MM.1S (cell line): Measurements from ENCODE around the gene MEX3D.

Source experiments
- DNase-seq: peaks from one replicate; pipeline ENCODE4 v3.0.0-alpha.2; 2015
- H2AFZ ChIP-seq: fragments of 300-600 bp; sonication (generic); 2 replicates; pipeline ENCODE4 v1.6.0; 2016; ENCODE audit warnings: antibody characterized with exemption, low read length
- H3F3A ChIP-seq: fragments of 300-600 bp; sonication (generic); 2 replicates; pipeline ENCODE4 v1.6.1; 2016; ENCODE audit warnings: mild to moderate bottlenecking, antibody characterized with exemption, low read length, moderate library complexity, mixed read lengths; ENCODE audit not compliant: insufficient read depth
- H3K27ac ChIP-seq: fragments of 300-600 bp; sonication (generic); 2 replicates; pipeline ENCODE4 v1.5.1; 2016; ENCODE audit warnings: mild to moderate bottlenecking, low read length
- H3K27me3 ChIP-seq: fragments of 300-600 bp; sonication (generic); replicated peaks from 2 replicates; pipeline ENCODE4 v1.6.0; 2016; ENCODE audit warnings: low read length; ENCODE audit not compliant: insufficient read depth
- H3K36me3 ChIP-seq: fragments of 300-600 bp; sonication (generic); replicated peaks from 2 replicates; pipeline ENCODE4 v1.6.1; 2016; ENCODE audit warnings: mild to moderate bottlenecking, low read length, mixed read lengths; ENCODE audit not compliant: insufficient read depth
- H3K4me1 ChIP-seq: fragments of 300-600 bp; sonication (generic); 2 replicates; pipeline ENCODE4 v1.6.1; 2016; ENCODE audit warnings: low read length, mixed read lengths
- H3K4me2 ChIP-seq: fragments of 300-600 bp; sonication (generic); 2 replicates; pipeline ENCODE4 v1.6.0; 2016; ENCODE audit warnings: low read depth, low read length
- H3K4me3 ChIP-seq: fragments of 300-600 bp; sonication (generic); 2 replicates; pipeline ENCODE4 v1.5.1; 2016; ENCODE audit warnings: low read length, mixed read lengths
- H3K79me2 ChIP-seq: fragments of 300-600 bp; sonication (generic); 2 replicates; pipeline ENCODE4 v1.6.1; 2016; ENCODE audit warnings: mixed run types, low read length, mixed read lengths
- H3K9ac ChIP-seq: fragments of 300-600 bp; sonication (generic); 2 replicates; pipeline ENCODE4 v1.6.1; 2016; ENCODE audit warnings: low read length, mixed read lengths
- H3K9me2 ChIP-seq: fragments of 300-600 bp; sonication (generic); replicated peaks from 2 replicates; pipeline ENCODE4 v1.6.1; 2016; ENCODE audit warnings: mild to moderate bottlenecking, low read length, mixed read lengths; ENCODE audit not compliant: insufficient read depth
- H3K9me3 ChIP-seq: fragments of 300-600 bp; sonication (generic); replicated peaks from 2 replicates; pipeline ENCODE4 v1.6.1; 2016; ENCODE audit warnings: mild to moderate bottlenecking, low read length, mixed read lengths; ENCODE audit not compliant: insufficient read depth
- H4K20me1 ChIP-seq: fragments of 300-600 bp; sonication (generic); 2 replicates; pipeline ENCODE4 v1.6.1; 2016; ENCODE audit warnings: mild to moderate bottlenecking, low read length, moderate library complexity, mixed read lengths; ENCODE audit not compliant: insufficient read depth
- EZH2 ChIP-seq: fragments of 300-600 bp; sonication (generic); optimal IDR thresholded peaks from 2 replicates; pipeline ENCODE3; 2017; ENCODE audit warnings: low read depth, mild to moderate bottlenecking, antibody characterized with exemption, low read length, mixed read lengths
- EZH2phosphoT487 ChIP-seq: fragments of 300-600 bp; sonication (generic); IDR thresholded peaks from 2 replicates; pipeline ENCODE4 v1.6.1; 2018; ENCODE audit warnings: antibody characterized with exemption, low read length
- TF ChIP-seq, protein P1 (sequence below): fragments of 300-600 bp; sonication (generic); IDR thresholded peaks from 2 replicates; pipeline ENCODE4 v1.5.1; 2016; ENCODE audit warnings: antibody characterized with exemption, low read length, mixed read lengths

The MEX3D gene

DNA sequence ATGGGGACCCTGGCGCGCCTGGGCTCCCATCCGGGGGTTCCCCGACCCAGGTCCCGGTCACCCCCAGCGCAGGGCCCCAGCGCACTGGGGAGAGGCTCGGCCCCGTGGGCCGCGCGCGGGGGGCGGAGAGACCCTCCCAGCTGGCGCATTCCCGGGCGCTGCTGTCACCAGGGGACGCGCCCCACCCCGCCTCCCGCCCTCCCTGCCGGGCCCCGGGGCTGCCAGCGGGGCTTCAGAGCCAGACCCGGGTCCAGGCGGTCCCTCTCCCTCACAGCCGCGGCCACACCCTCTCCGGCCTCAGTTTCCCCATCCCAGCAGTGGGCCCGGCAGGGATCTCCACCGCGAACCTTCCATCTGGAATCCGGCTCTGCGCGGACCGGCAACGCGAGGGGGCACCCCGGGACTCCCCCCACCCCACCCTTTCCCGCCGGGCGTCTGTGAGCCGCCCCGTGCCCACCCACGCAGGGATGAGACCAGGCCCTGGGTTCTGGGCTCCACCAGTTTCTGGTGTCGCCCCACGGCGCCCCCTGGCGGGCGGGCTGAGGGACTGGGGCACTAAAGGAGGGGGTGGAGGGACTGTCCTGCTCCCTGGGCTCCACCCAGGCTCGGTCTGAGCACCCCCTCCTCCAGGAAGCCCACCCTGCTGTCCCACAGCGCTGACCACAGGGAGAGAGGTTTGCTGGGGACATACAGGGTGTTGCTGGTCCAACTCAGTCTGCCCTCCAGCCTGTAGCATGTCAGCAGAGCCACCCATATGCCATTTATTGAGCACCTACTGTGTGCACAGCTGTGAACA is 54.4 kb downstream of the MEX3D start:
- Histone ChIP-seq H3K79me2 (no peaks in the 10 kb centered on the region), H3K9me3 (no peaks in the 10 kb centered on the region), H2AFZ (peak overlapping the region; percentile 90), H3F3A (no peaks in the 10 kb centered on the region), H3K27me3 (peaks cover 68% of the 10 kb centered on the region), H4K20me1 (no peaks in the 10 kb centered on the region), H3K4me1 (peaks cover 2% of the 10 kb centered on the region; the same call in 1 of the 2 replicates), H3K4me2 (peak overlapping the region; percentile 99), H3K27ac (no peak overlapping the region), H3K4me3 (peak overlapping the region; percentile 70), H3K9ac (peak overlapping the region; percentile 37; the same call in 1 of the 2 replicates), H3K9me2 (no peaks in the 10 kb centered on the region), H3K36me3 (no peaks in the 10 kb centered on the region)
- peak; percentile 64 for DNase-seq
- TF ChIP-seq EZH2 (no peak), EZH2phosphoT487 (no peak)
- TF ChIP-seq, protein P1, sequence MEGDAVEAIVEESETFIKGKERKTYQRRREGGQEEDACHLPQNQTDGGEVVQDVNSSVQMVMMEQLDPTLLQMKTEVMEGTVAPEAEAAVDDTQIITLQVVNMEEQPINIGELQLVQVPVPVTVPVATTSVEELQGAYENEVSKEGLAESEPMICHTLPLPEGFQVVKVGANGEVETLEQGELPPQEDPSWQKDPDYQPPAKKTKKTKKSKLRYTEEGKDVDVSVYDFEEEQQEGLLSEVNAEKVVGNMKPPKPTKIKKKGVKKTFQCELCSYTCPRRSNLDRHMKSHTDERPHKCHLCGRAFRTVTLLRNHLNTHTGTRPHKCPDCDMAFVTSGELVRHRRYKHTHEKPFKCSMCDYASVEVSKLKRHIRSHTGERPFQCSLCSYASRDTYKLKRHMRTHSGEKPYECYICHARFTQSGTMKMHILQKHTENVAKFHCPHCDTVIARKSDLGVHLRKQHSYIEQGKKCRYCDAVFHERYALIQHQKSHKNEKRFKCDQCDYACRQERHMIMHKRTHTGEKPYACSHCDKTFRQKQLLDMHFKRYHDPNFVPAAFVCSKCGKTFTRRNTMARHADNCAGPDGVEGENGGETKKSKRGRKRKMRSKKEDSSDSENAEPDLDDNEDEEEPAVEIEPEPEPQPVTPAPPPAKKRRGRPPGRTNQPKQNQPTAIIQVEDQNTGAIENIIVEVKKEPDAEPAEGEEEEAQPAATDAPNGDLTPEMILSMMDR: peak; percentile 87

- Histone ChIP-seq H4K20me1 (no peaks in the 10 kb centered on the region), H3K79me2 (no peaks in the 10 kb centered on the region), H3K4me3 (peak within 1 kb of the TSS; percentile 70), H3K9me2 (no peaks in the 10 kb centered on the region), H2AFZ (peak within 1 kb of the TSS; percentile 90), H3K9me3 (no peaks in the 10 kb centered on the region), H3K36me3 (no peaks in the 10 kb centered on the region), H3F3A (no peaks in the 10 kb centered on the region), H3K4me1 (peaks cover 2% of the 10 kb centered on the region; the same call in 1 of the 2 replicates), H3K27ac (no peak within 1 kb of the TSS), H3K4me2 (peak within 1 kb of the TSS; percentile 99), H3K9ac (peak within 1 kb of the TSS; percentile 37; the same call in 1 of the 2 replicates), H3K27me3 (peaks cover 66% of the 10 kb centered on the region)
- peak; percentile 72 for DNase-seq
- TF ChIP-seq EZH2: no peak
- no peak for TF ChIP-seq EZH2phosphoT487
- TF ChIP-seq, protein P1: no peak
These were observed 55.2 kb downstream of the MEX3D start, which contains the start of gene ADAMTSL5 for GRCh38 chr19:1512671-1513498. ADAMTSL5 (minus strand) TSS chr19:1513019; CDS start chr19:1510943, 2,076 bp downstream.

DNA sequence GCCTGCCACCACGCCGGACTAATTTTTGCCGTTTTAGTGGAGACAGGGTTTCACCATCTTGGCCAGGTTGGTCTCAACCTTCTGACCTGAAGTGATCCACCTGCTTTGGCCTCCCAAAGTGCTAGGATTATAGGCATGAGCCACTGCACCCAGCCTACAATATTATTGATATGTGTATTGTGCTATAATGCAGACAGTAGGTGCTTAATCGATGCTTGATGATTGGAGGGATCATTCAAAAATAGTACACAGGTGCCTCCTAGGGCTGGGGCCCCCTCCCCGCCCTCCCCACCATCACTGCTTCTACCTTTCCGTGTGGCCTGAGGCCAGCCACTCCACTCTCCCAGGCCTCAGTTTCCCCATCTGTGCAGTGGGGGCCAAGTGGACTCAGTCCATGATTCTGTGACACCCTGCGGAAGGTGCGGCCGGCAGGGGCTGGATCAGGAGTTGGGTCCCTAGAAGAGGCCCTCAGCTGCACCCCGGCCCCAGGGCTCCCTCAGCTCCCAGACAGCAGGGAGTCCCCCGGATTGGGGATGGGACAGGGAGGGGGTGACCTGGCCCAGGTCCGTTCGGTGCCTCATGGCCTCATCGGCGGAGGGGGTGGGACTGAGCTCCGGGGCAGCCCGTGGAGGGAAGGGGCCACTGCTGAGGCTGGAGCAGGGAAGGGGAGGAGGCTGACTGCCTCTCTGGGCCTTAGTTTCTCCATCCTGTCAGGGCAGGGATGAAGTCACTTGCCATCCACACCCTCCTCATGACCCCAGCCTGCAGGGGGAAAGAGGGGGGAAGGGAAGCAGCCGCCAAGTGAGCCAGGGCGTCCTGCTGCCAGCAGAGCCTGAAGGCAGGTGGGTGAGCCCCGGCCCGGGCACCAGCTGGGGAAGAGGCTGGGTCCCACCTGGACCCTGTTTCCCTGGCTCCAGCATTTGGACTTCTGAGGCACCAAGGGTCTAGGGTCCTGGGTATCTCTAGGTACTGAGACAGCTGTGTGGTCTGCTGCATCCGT is 56.5 kb downstream of the MEX3D start:
- DNase-seq: no peak
- no peak overlapping the region for H3K4me2 ChIP-seq
- no peaks in the 10 kb centered on the region for H4K20me1 ChIP-seq
- no peak overlapping the region for H3K27ac ChIP-seq
- no peaks in the 10 kb centered on the region for H3F3A ChIP-seq
- no peak overlapping the region for H3K9ac ChIP-seq
- no peaks in the 10 kb centered on the region for H3K36me3 ChIP-seq
- peaks cover 62% of the 10 kb centered on the region for H3K27me3 ChIP-seq
- TF ChIP-seq, protein P1: no peak
- TF ChIP-seq EZH2 (no peak), EZH2phosphoT487 (no peak)
- peaks cover 2% of the 10 kb centered on the region; the same call in 1 of the 2 replicates for H3K4me1 ChIP-seq
- H3K9me3 ChIP-seq: no peaks in the 10 kb centered on the region
- H3K9me2 ChIP-seq: no peaks in the 10 kb centered on the region
- H3K4me3 ChIP-seq: no peak overlapping the region
- no peaks in the 10 kb centered on the region for H3K79me2 ChIP-seq
- H2AFZ ChIP-seq: no peak overlapping the region
